Measurements from ENCODE around the gene NLRP10. TPM values are rescaled to one million over a fixed set of nuclear protein-coding genes. Genes with fewer than 3 reads are reported as not detected.

Gene NLRP10
- polyA plus RNA-seq, 1 of the 3 experiments (the other 2 are of a cell fraction) = 0.05 TPM

GRCh38 chr11:8013833-8014232 is 48.6 kb upstream of the NLRP10 start:
- CTCF ChIA-PET = interaction anchor here (0.6 to 7.1 kb wide), 3 partner anchors 20 to 96 kb away, joined by 3 to 83 read pairs (median 3); no protein-coding TSS in a partner anchor

More at GRCh38 chr11:8013833-8014232, 48.6 kb upstream of the NLRP10 start:
- Histone ChIP-seq H4K20me1 (ENCODE audit: insufficient read depth) (0 out of 2 replicates have a peak, but pooled peaks cover 5% of the 10 kb centered on the region), H3K79me2 (ENCODE audit: insufficient read depth) (no peaks in the 10 kb centered on the region), H3K27me3 (ENCODE audit: insufficient read depth) (no peaks in the 10 kb centered on the region), H2AFZ (ENCODE audit: low read depth) (no peak overlapping the region), H3K27ac (ENCODE audit: low read depth in 2 of 2, low read length in 1 of 2) (no peak overlapping the region), H3K4me1 (ENCODE audit: control insufficient read depth in 1 of 2, insufficient read depth in 2 of 2, low read depth in 1 of 2, low read length in 1 of 2) (peaks cover 5 to 18% of the 10 kb centered on the region in 2 experiments; a peak in 3 of 4 replicates), H3K9me3 (no peaks in the 10 kb centered on the region), H3K36me3 (replicated peaks in 1 of 2; ENCODE audit: control insufficient read depth in 1 of 2, insufficient read depth in 2 of 2, low read length in 1 of 2) (no peaks in the 10 kb centered on the region), H3K4me2 (no peak overlapping the region), H3K9me2 (no peaks in the 10 kb centered on the region), H3K4me3 (ENCODE audit: low read depth in 2 of 2, low read length in 1 of 2) (no peak overlapping the region), H3F3A (replicated peaks; ENCODE audit: insufficient read depth) (peaks cover 21% of the 10 kb centered on the region), H3K9ac (no peak overlapping the region)
- POLR2A ChIA-PET = no interaction called here
- 86% methylated on average over 5 of the region's 5 CpGs for WGBS (ENCODE audit: low lambda C conversion rate)
- TF ChIP-seq EP300 (IDR thresholded peaks at IDR 0.05; ENCODE audit: borderline replicate concordance in 1 of 2, low read depth in 1 of 2, low read length in 1 of 2) (no peak), SMC3 (IDR thresholded peaks at IDR 0.05; ENCODE audit: low read depth, low read length) (no peak), TCF12 (IDR thresholded peaks at IDR 0.05) (no peak), GATA2 (CRISPR knock-in tag; IDR thresholded peaks at IDR 0.05) (no peak), FOXM1 (IDR thresholded peaks at IDR 0.05; ENCODE audit: low read depth) (no peak), PBX3 (IDR thresholded peaks at IDR 0.05) (no peak), RFX5 (IDR thresholded peaks at IDR 0.05; ENCODE audit: low read length) (no peak), GABPA (IDR thresholded peaks at IDR 0.05; ENCODE audit: low read depth) (no peak), REST (IDR thresholded peaks at IDR 0.05; ENCODE audit: low read depth, low read length) (no peak), EZH2phosphoT487 (IDR thresholded peaks at IDR 0.05; ENCODE audit: borderline replicate concordance, low read depth) (no peak)
- no peak for DNase-seq

Data from SK-N-SH (cell line).